ENCODE measurements around the gene ARHGEF2. TPM values are rescaled to one million over a fixed set of nuclear protein-coding genes. Genes with fewer than 3 reads are reported as not detected.

The ARHGEF2 gene
- total and polyA plus RNA-seq, 10 of the 15 experiments (the other 5 are each of a cell fraction or from before 2014, with no cell fraction given) = 8.1 to 113 (median 69.9) TPM

GRCh38 chr1:155982106-155982505, 3.8 kb upstream of the ARHGEF2 start (continued):
- TF ChIP-seq ATF2 (IDR thresholded peaks at IDR 0.05; ENCODE audit: low read length) (no peak), ASH2L (IDR thresholded peaks at IDR 0.05; ENCODE audit: borderline replicate concordance, low read depth) (no peak)

GRCh38 chr1:155981266-155982088, 3.1 kb upstream of the ARHGEF2 start:
- no peak overlapping the region; the same call in 1 of the 2 replicates for H2AFZ ChIP-seq (ENCODE audit: control insufficient read depth, low read depth, low read length)
- in situ Hi-C loops (cut with MboI) = no loop called here
- TF ChIP-seq MEF2B (IDR thresholded peaks at IDR 0.05; ENCODE audit: partially characterized antibody, poor library complexity, severe bottlenecking) = peak; percentile 56
- no peak for TF ChIP-seq TCF3 (IDR thresholded peaks at IDR 0.05; ENCODE audit: borderline replicate concordance, insufficient read depth, low read depth, low read length)
- TF ChIP-seq NBN (IDR thresholded peaks at IDR 0.05) = 0 out of 2 replicates have a peak, but pooled peaks have one; percentile 40
- 0 out of 2 replicates have a peak, but pooled peaks have one; percentile 4 for TF ChIP-seq SPI1 (IDR thresholded peaks at IDR 0.05; ENCODE audit: borderline replicate concordance, insufficient read depth, low read depth, low read length)
- no peak for TF ChIP-seq BCL11A (IDR thresholded peaks at IDR 0.05; ENCODE audit: low read depth, low read length)
- TF ChIP-seq ZNF687 (IDR thresholded peaks at IDR 0.05) = no peak
- peak; percentile 54; the same call in 1 of the 2 replicates for TF ChIP-seq IKZF1 (conservative IDR thresholded peaks at IDR 0.05)

More at GRCh38 chr1:155981266-155982088, 3.1 kb upstream of the ARHGEF2 start:
- ChIA-PET CTCF (interaction anchor here (0.7 to 14.7 kb wide), 15 partner anchors 8 to 124 kb away, joined by 3 to 227 read pairs (median 8); partner anchors contain the start of genes KHDC4 and RXFP4), POLR2A (interaction anchor here (0.6 to 14.9 kb wide), 16 partner anchors 8 to 190 kb away, joined by 3 to 273 read pairs (median 6); partner anchors contain the start of genes GON4L, KHDC4 and RXFP4), RAD21 (ENCODE audit: unreplicated experiment) (interaction anchor here (0.6 to 14.4 kb wide), 10 partner anchors 9 to 244 kb away, joined by 3 to 214 read pairs (median 31); partner anchors contain the start of genes KHDC4, RXFP4 and SYT11), SMC1A (ENCODE audit: uncharacterized antibody, unreplicated experiment) (interaction anchor here (0.6 to 16.7 kb wide), 12 partner anchors 8 to 122 kb away, joined by 3 to 229 read pairs (median 16); partner anchors contain the start of genes KHDC4, RXFP4 and SYT11)
- Histone ChIP-seq H3K36me3 (ENCODE audit: control insufficient read depth in 2 of 2, insufficient read depth in 2 of 2, low read length in 1 of 2) (no peaks in the 10 kb centered on the region), H4K20me1 (ENCODE audit: control insufficient read depth, insufficient read depth) (no peaks in the 10 kb centered on the region), H3K9me3 (replicated peaks; ENCODE audit: control insufficient read depth, insufficient read depth, low read length) (no peaks in the 10 kb centered on the region), H3K79me2 (ENCODE audit: control insufficient read depth, insufficient read depth, low read length) (peaks cover 53% of the 10 kb centered on the region), H3K9ac (ENCODE audit: control insufficient read depth, insufficient read depth, low read length) (peak overlapping the region; percentile 95), H3K4me1 (ENCODE audit: control insufficient read depth, insufficient read depth, low read length) (peaks cover 26% of the 10 kb centered on the region), H3K27ac (ENCODE audit: control insufficient read depth, insufficient read depth) (peak overlapping the region; percentile 97), H3K27me3 (replicated peaks in 1 of 2; ENCODE audit: control insufficient read depth in 2 of 2, insufficient read depth in 2 of 2, low read length in 1 of 2) (no peaks in the 10 kb centered on the region), H3K4me3 (peak overlapping the region; percentile 100), H3K4me2 (ENCODE audit: control insufficient read depth, insufficient read depth) (peak overlapping the region; percentile 63)
- peak; percentile 41 for ATAC-seq
- no peak for DNase-seq (ENCODE audit: low read depth, low spot score)
- 19% methylated on average over 6 of the region's 6 CpGs for WGBS (ENCODE audit: insufficient coverage, insufficient replicate concordance, low lambda C conversion rate, missing lambda C conversion rate)
- intact Hi-C loops (cut with micrococcal nuclease; ENCODE audit: unreplicated experiment) = no loop called here
- no TSS peak for BruUV-seq (replicated peaks)
- FAIRE-seq = peak; percentile 66

Data from GM12878 (cell line).